Naive thymus-derived CD8-positive, alpha-beta T cell (primary cell): ENCODE results near the gene MAD1L1. TPM values are rescaled to one million over a fixed set of nuclear protein-coding genes. Genes with fewer than 3 reads are reported as not detected.

Experiments used
- ATAC-seq, 2 donors: fragments of 150-1000 bp; cut with Tn5 transposase in 1 of 2; sonication (Bioruptor Pico), chemical (Tn5 transposase) in 1 of 2; 1 replicate in 1 of 2; 2 replicates in 1 of 2; pipeline ENCODE4 v1.10.0; 2021; ENCODE audit warnings: mild to moderate bottlenecking in 2 of 2, moderate library complexity in 2 of 2
- POLR2A ChIA-PET: fragments of 350-600 bp; sonication (Branson Sonifier 250); formaldehyde crosslinking; loops from one replicate; lab custom pipeline; 2021; ENCODE audit warnings: antibody characterized with exemption; lab: Charles Lee
- DNase-seq, 10 donors: peaks; one replicate each; pipeline versions ENCODE4 v3.0.0 to v3.0.0-alpha.2; 2020 to 2022
- H3K27ac Mint-ChIP-seq, 10 donors: one replicate each; pipeline ENCODE4 v1.8.0; 2020 to 2022; ENCODE audit warnings: mild to moderate bottlenecking in 10 of 10, mixed read lengths in 10 of 10, moderate library complexity in 4 of 10, inconsistent platforms in 1 of 10
- H3K27me3 Mint-ChIP-seq, 5 donors: one replicate each; pipeline ENCODE4 v1.8.0; 2021 to 2022; ENCODE audit warnings: mixed read lengths in 5 of 5
- H3K36me3 Mint-ChIP-seq, 3 donors: one replicate each; pipeline ENCODE4 v1.8.0; 2020 to 2022; ENCODE audit warnings: mixed read lengths in 3 of 3, mild to moderate bottlenecking in 2 of 3, inconsistent platforms in 1 of 3
- H3K4me1 Mint-ChIP-seq, 4 donors: one replicate each; pipeline ENCODE4 v1.8.0; 2021 to 2022; ENCODE audit warnings: mixed read lengths in 4 of 4
- H3K4me3 Mint-ChIP-seq, 10 donors: one replicate each; pipeline ENCODE4 v1.8.0; 2020 to 2022; ENCODE audit warnings: mild to moderate bottlenecking in 10 of 10, mixed read lengths in 10 of 10, moderate library complexity in 6 of 10, inconsistent platforms in 1 of 10
- H3K9me3 Mint-ChIP-seq, 9 donors: one replicate each; pipeline ENCODE4 v1.8.0; 2020 to 2022; ENCODE audit warnings: mixed read lengths in 9 of 9, mild to moderate bottlenecking in 3 of 9, inconsistent platforms in 1 of 9, moderate library complexity in 1 of 9
- polyA plus RNA-seq, 3 donors: library from polyadenylated mRNA; unstranded; fragments of 300-500 nt; fragmentation: Illumina TruSeq; gene quantifications; one replicate each; pipeline ENCODE4 v1.2.3, GENCODE V29; 2021
- total RNA-seq, 8 experiments: library from RNA in 2 of 8; stranded (reverse) in 2 of 8; gene quantifications; one replicate each; pipeline ENCODE4 v1.2.3 and lab custom pipeline; 2021 to 2026

Gene MAD1L1
- total and polyA plus RNA-seq, 5 experiments from 2014 or later = 84.5 to 243 (median 146) TPM

- POLR2A ChIA-PET = interaction anchor here (0.6 kb wide), 1 partner anchor 89 kb away, joined by 3 read pairs; no protein-coding TSS in a partner anchor
- Mint-ChIP-seq H3K9me3 (no peaks in the 10 kb centered on the region), H3K27ac (no peak overlapping the region), H3K27me3 (no peaks in the 10 kb centered on the region), H3K36me3 (peaks cover 0 to 37% (median 15%) of the 10 kb centered on the region in 3 donors), H3K4me3 (no peak overlapping the region), H3K4me1 (peaks cover 0 to 8% (median 6%) of the 10 kb centered on the region in 4 donors)
- DNase-seq (no peak), ATAC-seq (no peak)
Observed at GRCh38 chr7:2201686-2202360, 30.9 kb downstream of the MAD1L1 start.

DNA sequence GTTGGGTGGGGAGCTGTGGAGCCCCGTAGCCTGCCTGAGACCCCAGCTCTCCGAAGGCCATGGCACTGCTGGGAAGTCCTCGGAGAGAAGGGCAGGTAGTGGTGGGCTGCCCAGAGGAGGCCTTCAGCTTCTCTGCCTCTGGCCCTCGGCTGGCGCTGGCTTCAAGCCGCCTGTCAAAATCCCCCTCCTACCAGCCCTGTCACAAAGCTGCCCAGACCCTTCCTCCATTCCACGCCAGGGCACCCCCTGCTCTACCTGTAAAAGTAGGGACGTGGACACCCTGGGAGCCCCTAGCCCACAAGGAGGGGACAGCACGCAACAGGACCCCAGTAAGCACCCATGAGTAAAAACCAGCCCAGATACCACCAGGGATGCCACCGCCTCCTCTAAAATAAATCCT is 31.6 kb downstream of the MAD1L1 start:
- Mint-ChIP-seq H3K4me3 (no peak overlapping the region), H3K36me3 (peaks cover 0 to 39% (median 21%) of the 10 kb centered on the region in 3 donors), H3K27me3 (no peaks in the 10 kb centered on the region), H3K4me1 (peaks cover 0 to 8% (median 7%) of the 10 kb centered on the region in 4 donors), H3K27ac (no peak overlapping the region), H3K9me3 (no peaks in the 10 kb centered on the region)
- POLR2A ChIA-PET = interaction anchor here (0.6 kb wide), 1 partner anchor 88 kb away, joined by 3 read pairs; no protein-coding TSS in a partner anchor
- DNase-seq (no peak), ATAC-seq (no peak)

DNA sequence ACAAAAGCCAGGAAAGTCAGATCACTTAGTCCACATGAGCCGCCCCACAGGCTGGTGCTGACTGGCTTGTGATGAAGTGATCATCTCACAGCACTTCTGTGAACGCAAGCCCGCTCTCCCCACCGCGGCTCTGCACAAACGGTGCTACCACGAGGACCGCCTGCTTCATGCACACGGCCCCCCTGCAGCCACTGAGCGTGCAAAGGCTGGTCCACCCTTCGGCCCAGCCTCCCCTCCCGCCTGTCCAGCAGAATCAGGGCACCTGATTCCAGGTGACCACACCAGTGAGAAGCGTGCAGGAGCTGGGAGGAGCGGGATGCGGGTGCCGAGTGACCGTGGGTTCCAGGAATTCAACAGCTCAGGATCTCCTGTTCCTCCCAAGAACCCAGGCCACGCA is 32.2 kb downstream of the MAD1L1 start:
- Mint-ChIP-seq H3K27me3 (no peaks in the 10 kb centered on the region), H3K4me3 (no peak overlapping the region), H3K27ac (no peak overlapping the region), H3K36me3 (peaks cover 0 to 41% (median 27%) of the 10 kb centered on the region in 3 donors), H3K9me3 (no peaks in the 10 kb centered on the region), H3K4me1 (peaks cover 0 to 8% (median 7%) of the 10 kb centered on the region in 4 donors)
- DNase-seq (no peak), ATAC-seq (no peak)
- POLR2A ChIA-PET = no interaction called here

- ATAC-seq = no peak
- DNase-seq = no peak
- H3K9me3 Mint-ChIP-seq = peaks cover 0 to 4% (median 0%) of the 10 kb centered on the region in 9 donors
- H3K36me3 Mint-ChIP-seq = peaks cover 0 to 40% (median 32%) of the 10 kb centered on the region in 3 donors
- H3K4me1 Mint-ChIP-seq = peaks cover 0 to 8% (median 7%) of the 10 kb centered on the region in 4 donors
- peak overlapping the region in 1 of 10 donors; percentile 20 for H3K4me3 Mint-ChIP-seq
- no peaks in the 10 kb centered on the region for H3K27me3 Mint-ChIP-seq
- POLR2A ChIA-PET = no interaction called here
- H3K27ac Mint-ChIP-seq = no peak overlapping the region
Observed at GRCh38 chr7:2199956-2200583, 32.7 kb downstream of the MAD1L1 start.

GRCh38 chr7:2199528-2199927 is 33.2 kb downstream of the MAD1L1 start:
- no peak for DNase-seq
- peaks cover 0 to 4% (median 0%) of the 10 kb centered on the region in 9 donors for H3K9me3 Mint-ChIP-seq
- no peak overlapping the region for H3K4me3 Mint-ChIP-seq
- POLR2A ChIA-PET = no interaction called here
- no peaks in the 10 kb centered on the region for H3K27me3 Mint-ChIP-seq
- no peak for ATAC-seq
- no peak overlapping the region for H3K27ac Mint-ChIP-seq
- H3K36me3 Mint-ChIP-seq = peaks cover 0 to 40% (median 33%) of the 10 kb centered on the region in 3 donors
- H3K4me1 Mint-ChIP-seq = peaks cover 0 to 8% (median 7%) of the 10 kb centered on the region in 4 donors

DNA sequence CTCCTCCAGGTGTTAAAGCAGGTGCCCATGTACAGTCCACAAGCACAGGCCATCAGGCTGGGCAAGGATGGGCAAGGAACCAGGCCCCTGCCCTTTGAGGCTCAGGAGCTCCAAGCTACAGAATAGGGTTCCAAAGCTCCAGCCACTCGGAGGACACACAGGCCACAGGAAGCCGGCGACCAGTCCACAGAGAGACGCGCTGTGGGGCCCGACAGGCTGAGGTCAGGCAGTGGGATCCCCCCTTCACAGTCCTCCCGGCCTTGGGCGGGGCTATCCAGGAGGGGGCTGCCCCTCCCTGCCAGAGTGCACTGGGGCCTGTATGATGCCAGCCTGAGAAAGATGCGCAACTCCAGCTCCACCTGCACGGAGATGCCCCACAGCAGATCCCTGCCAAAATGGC is 34.0 kb downstream of the MAD1L1 start:
- DNase-seq (no peak), ATAC-seq (no peak)
- Mint-ChIP-seq H3K4me3 (no peak overlapping the region), H3K4me1 (peaks cover 0 to 8% (median 7%) of the 10 kb centered on the region in 4 donors), H3K9me3 (peaks cover 0 to 4% (median 0%) of the 10 kb centered on the region in 9 donors), H3K27ac (no peak overlapping the region), H3K27me3 (no peaks in the 10 kb centered on the region), H3K36me3 (peaks cover 0 to 43% (median 33%) of the 10 kb centered on the region in 3 donors)
- POLR2A ChIA-PET = no interaction called here

GRCh38 chr7:2198206-2198605 is 34.5 kb downstream of the MAD1L1 start:
- no peak for ATAC-seq
- Mint-ChIP-seq H3K36me3 (peaks cover 0 to 40% (median 33%) of the 10 kb centered on the region in 3 donors), H3K4me3 (no peak overlapping the region), H3K9me3 (peaks cover 0 to 4% (median 0%) of the 10 kb centered on the region in 9 donors), H3K27ac (peak overlapping the region in 1 of 10 donors; percentile 15), H3K27me3 (no peaks in the 10 kb centered on the region), H3K4me1 (peaks cover 0 to 8% (median 7%) of the 10 kb centered on the region in 4 donors)
- POLR2A ChIA-PET = no interaction called here
- no peak for DNase-seq

GRCh38 chr7:2197436-2198155 is 35.1 kb downstream of the MAD1L1 start:
- peak overlapping the region in 3 of 10 donors; percentile 1 to 72 (median 71) for H3K27ac Mint-ChIP-seq
- H3K9me3 Mint-ChIP-seq = peaks cover 0 to 4% (median 0%) of the 10 kb centered on the region in 9 donors
- ATAC-seq = no peak
- H3K36me3 Mint-ChIP-seq = peaks cover 0 to 40% (median 33%) of the 10 kb centered on the region in 3 donors
- peaks cover 0 to 8% (median 7%) of the 10 kb centered on the region in 4 donors for H3K4me1 Mint-ChIP-seq
- no peak for DNase-seq
- no peak overlapping the region for H3K4me3 Mint-ChIP-seq
- no peaks in the 10 kb centered on the region for H3K27me3 Mint-ChIP-seq
- POLR2A ChIA-PET = no interaction called here

- DNase-seq (no peak), ATAC-seq (no peak)
- peaks cover 0 to 46% (median 36%) of the 10 kb centered on the region in 3 donors for H3K36me3 Mint-ChIP-seq
- peaks cover 0 to 4% (median 0%) of the 10 kb centered on the region in 9 donors for H3K9me3 Mint-ChIP-seq
- H3K4me1 Mint-ChIP-seq = peaks cover 0 to 8% (median 7%) of the 10 kb centered on the region in 4 donors
- no peaks in the 10 kb centered on the region for H3K27me3 Mint-ChIP-seq
- peak overlapping the region in 3 of 10 donors; percentile 25 to 72 (median 27) for H3K27ac Mint-ChIP-seq
- H3K4me3 Mint-ChIP-seq = no peak overlapping the region
- POLR2A ChIA-PET = no interaction called here
Observed at GRCh38 chr7:2196381-2197378, 36.1 kb downstream of the MAD1L1 start.

GRCh38 chr7:2195400-2196246 is 37.1 kb downstream of the MAD1L1 start:
- H3K27ac Mint-ChIP-seq = peak overlapping the region in 1 of 10 donors; percentile 27

More at GRCh38 chr7:2195400-2196246, 37.1 kb downstream of the MAD1L1 start:
- DNase-seq (no peak), ATAC-seq (no peak)
- POLR2A ChIA-PET = no interaction called here
- H3K36me3 Mint-ChIP-seq = peaks cover 0 to 49% (median 36%) of the 10 kb centered on the region in 3 donors
- H3K4me3 Mint-ChIP-seq = no peak overlapping the region
- peaks cover 0 to 4% (median 0%) of the 10 kb centered on the region in 9 donors for H3K9me3 Mint-ChIP-seq
- H3K27me3 Mint-ChIP-seq = no peaks in the 10 kb centered on the region
- H3K4me1 Mint-ChIP-seq = peaks cover 0 to 8% (median 7%) of the 10 kb centered on the region in 4 donors
